Pancreas (tissue), 10 donors: ENCODE data around the gene PTPRK. TPM values are rescaled to one million over a fixed set of nuclear protein-coding genes. Genes with fewer than 3 reads are reported as not detected.

Experiments
- ATAC-seq, 4 donors: fragments of 200-7000 bp; cut with Tn5 transposase; one replicate each; pipeline versions ENCODE4 v1.8.0 to v1.9.1; 2020; ENCODE audit warnings: mild to moderate bottlenecking in 4 of 4, moderate library complexity in 4 of 4
- DNase-seq, 6 donors: peaks; one replicate each; pipeline ENCODE4 v3.0.0-alpha.2; 2020
- FAIRE-seq: peaks from 2 replicates; lab custom pipeline; 2012; peaks lifted over from hg19 to GRCh38; lab: Jason Lieb, UNC
- H3K27ac ChIP-seq, 4 donors: fragments of 200-600 bp; sonication (generic); 1 replicate in 3 of 4; 2 replicates in 1 of 4; pipeline versions ENCODE4 v1.5.0 to v1.8.0; 2020
- H3K27me3 ChIP-seq, 4 donors: fragments of 200-600 bp; one replicate each; pipeline ENCODE4 v1.8.0; 2021
- H3K36me3 ChIP-seq, 3 donors: fragments of 200-600 bp; sonication (generic) in 1 of 3; one replicate each; pipeline versions ENCODE4 v1.5.0 to v1.8.0; 2020 to 2021
- H3K4me1 ChIP-seq, 3 donors: fragments of 200-600 bp; one replicate each; pipeline ENCODE4 v1.8.0; 2021
- H3K4me3 ChIP-seq, 4 donors: fragments of 200-600 bp; sonication (generic) in 2 of 4; one replicate each; pipeline versions ENCODE4 v1.5.0 to v1.8.0; 2020 to 2021
- H3K9me3 ChIP-seq, 4 donors: fragments of 200-600 bp; one replicate each; pipeline ENCODE4 v1.8.0; 2021
- WGBS, 2 donors: extraction: QIAGEN DNeasy Blood & Tissue Kit; methylation state at CpG; one replicate each; pipeline ENCODE4 v1.1.7; 2013; 5-methylcytosine and 5-hydroxymethylcytosine counted together
- intact Hi-C, 3 donors: fragments of 100-400 bp; cut with DNase I; formaldehyde crosslinking; loops; one replicate each; pipeline versions ENCODE4 v1.11.1 to v1.14.2; 2022
- polyA plus RNA-seq, 2 donors: library from polyadenylated mRNA; stranded (reverse); fragments of 200-250 nt; gene quantifications; one replicate each; pipeline ENCODE4 v1.2.3, GENCODE V29; 2013
- total RNA-seq, 6 donors: library from RNA; stranded (reverse); fragmentation: NEBNext Ultra II Directional in 4 of 6; extraction: Animal tissue kit (Norgen Biotek cat#: 25700) in 4 of 6; gene quantifications; one replicate each; pipeline versions ENCODE4 v1.2.1 to v1.2.4, GENCODE V29; 2021 to 2023
- TF ChIP-seq, protein P1 (sequence below), 4 donors: fragments of 200-600 bp; sonication (generic) in 3 of 4; IDR thresholded peaks; one replicate each; pipeline versions ENCODE4 v1.5.0 to v1.8.0; 2021; ENCODE audit warnings: antibody characterized with exemption in 4 of 4
- donor health status: healthy with polysubstance abuse.
- donor health status: DM: no; HTN: no; CAD: no; lungs with moderate emphysema.
- donor health status: DM: no; HTN: no; CAD: no.
- donor health status: control.
- donor health status: control.
- donor health status: Bipolar disorder and iron deficiency.
- donor health status: DM: yes; HTN: yes; CAD: no.
- donor health status: DM: no; HTN: no; CAD: no.
- donor health status: DM: no; HTN: no; CAD: no.
- donor health status: DM: yes; HTN: yes; CAD: no.

The PTPRK gene
- total and polyA plus RNA-seq, 8 donors: 10.5 to 72.7 (median 51.7) TPM

DNA sequence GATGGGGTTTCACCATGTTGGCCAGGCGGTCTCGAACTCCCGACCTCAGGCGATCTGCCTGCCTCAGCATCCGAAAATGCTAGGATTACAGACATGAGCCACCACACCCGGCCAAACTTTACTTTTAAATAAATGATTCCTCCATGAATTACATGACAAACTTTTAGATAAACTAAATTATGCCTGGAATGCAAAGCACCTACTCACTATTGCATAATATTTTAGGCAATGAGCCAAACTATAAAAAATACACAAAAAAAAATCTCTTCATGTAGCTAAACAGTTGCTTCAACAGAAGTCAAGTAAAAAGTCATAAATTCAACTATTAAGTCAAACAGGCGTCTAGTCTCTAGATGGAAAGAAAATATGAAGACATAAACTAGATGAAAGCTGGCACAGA lies 56.5 kb downstream of the PTPRK start:
- intact Hi-C loops: no loop called here
- no peaks in the 10 kb centered on the region for H3K36me3 ChIP-seq
- 69 to 73% methylated on average over 7 of the region's 7 CpGs for WGBS, 2 donors
- no peaks in the 10 kb centered on the region for H3K27me3 ChIP-seq
- ATAC-seq (peak in 3 of 4 donors; percentile 19 to 47 (median 31)), FAIRE-seq (no peak), DNase-seq (no peak)
- TF ChIP-seq, protein P1, sequence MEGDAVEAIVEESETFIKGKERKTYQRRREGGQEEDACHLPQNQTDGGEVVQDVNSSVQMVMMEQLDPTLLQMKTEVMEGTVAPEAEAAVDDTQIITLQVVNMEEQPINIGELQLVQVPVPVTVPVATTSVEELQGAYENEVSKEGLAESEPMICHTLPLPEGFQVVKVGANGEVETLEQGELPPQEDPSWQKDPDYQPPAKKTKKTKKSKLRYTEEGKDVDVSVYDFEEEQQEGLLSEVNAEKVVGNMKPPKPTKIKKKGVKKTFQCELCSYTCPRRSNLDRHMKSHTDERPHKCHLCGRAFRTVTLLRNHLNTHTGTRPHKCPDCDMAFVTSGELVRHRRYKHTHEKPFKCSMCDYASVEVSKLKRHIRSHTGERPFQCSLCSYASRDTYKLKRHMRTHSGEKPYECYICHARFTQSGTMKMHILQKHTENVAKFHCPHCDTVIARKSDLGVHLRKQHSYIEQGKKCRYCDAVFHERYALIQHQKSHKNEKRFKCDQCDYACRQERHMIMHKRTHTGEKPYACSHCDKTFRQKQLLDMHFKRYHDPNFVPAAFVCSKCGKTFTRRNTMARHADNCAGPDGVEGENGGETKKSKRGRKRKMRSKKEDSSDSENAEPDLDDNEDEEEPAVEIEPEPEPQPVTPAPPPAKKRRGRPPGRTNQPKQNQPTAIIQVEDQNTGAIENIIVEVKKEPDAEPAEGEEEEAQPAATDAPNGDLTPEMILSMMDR (IDR thresholded peaks at IDR 0.05): no peak
- H3K4me3 ChIP-seq: no peak overlapping the region
- H3K9me3 ChIP-seq: no peaks in the 10 kb centered on the region
- peaks cover 8 to 27% (median 26%) of the 10 kb centered on the region in 3 donors for H3K4me1 ChIP-seq
- peak overlapping the region in 2 of 4 donors; percentile 5 to 15 for H3K27ac ChIP-seq

DNA sequence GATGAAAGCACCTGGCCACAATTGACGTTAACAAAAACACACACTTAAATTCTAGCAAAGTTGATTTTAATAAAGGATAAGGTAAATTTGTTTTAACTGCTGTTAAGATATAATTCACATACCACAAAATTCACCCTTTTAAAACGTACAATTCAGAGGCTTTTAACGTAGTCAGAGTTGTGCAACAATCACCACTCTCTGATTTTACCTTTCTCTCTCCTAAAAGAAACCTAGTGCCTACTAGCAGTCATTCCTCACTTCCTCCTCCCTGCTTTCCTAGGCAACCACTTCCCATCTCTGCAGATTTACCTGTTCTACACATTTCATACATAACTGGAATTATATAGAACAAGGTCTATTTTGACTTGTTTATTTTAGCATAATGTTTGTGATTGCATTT lies 58.9 kb downstream of the PTPRK start:
- 42 to 43% methylated on average over 3 of the region's 3 CpGs for WGBS, 2 donors
- Histone ChIP-seq H3K36me3 (no peaks in the 10 kb centered on the region), H3K27ac (no peak overlapping the region), H3K9me3 (no peaks in the 10 kb centered on the region), H3K4me3 (no peak overlapping the region), H3K27me3 (no peaks in the 10 kb centered on the region), H3K4me1 (peaks cover 8 to 34% (median 26%) of the 10 kb centered on the region in 3 donors)
- DNase-seq (no peak), ATAC-seq (no peak), FAIRE-seq (no peak)
- intact Hi-C loops: no loop called here
- TF ChIP-seq, protein P1 (IDR thresholded peaks at IDR 0.05): no peak

DNA sequence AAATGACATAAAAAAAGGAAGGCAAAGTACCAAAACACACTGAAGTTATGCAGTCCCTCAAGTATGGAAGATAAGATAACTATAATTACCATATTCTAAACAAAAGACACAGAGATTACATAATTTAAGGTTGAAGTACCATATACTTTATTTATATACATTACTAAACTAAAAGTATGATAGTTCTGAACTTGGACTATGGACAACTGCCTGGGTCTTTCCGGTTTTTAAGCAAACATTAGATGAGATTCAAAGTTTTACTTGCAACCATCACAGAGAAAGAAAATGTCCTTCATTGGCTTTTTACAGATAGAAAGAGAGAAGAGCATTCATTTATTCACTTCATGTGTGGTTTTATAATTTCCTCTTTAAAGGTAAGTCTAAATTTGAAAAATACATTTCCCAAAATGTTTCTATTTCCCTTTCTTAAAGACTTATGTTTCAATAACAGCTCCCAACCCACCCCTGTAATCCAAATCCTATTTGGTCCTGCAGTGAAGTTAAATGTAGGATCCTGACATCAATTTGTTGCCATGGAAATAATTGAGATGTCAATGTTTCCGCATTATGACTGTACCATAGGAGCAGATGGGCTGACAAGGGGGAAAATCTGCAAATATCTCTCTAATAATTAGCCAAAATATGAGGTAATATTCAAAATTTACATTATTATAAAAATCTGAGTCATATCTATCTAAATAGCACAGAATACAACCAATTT lies 63.7 kb downstream of the PTPRK start:
- ATAC-seq: no peak
- WGBS, 2 donors: 59 to 69% methylated on average over 2 of the region's 2 CpGs
- Histone ChIP-seq H3K9me3 (no peaks in the 10 kb centered on the region), H3K4me3 (no peak overlapping the region), H3K36me3 (no peaks in the 10 kb centered on the region), H3K4me1 (peaks cover 0 to 15% (median 3%) of the 10 kb centered on the region in 3 donors), H3K27me3 (no peaks in the 10 kb centered on the region), H3K27ac (no peak overlapping the region)
- FAIRE-seq: no peak
- TF ChIP-seq, protein P1 (IDR thresholded peaks at IDR 0.05): no peak
- no peak for DNase-seq
- intact Hi-C loops: no loop called here

DNA sequence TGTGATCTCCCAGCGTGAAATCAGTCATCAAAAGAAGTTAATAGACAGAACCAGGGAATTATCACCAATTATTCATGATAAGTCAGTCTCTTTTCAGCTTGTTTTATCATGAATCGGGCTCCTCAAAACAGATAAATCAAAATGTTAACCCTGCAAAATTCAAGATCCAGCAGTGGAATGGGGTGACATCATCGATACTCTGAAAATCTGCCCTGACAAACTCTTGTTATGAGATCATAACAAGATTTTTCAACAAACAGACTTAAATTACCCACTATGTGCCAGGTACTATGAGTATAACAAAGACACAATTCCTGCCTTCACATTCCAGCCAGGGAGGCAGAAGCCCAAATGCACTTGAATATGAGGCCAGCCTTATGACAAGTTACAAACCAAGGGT lies 64.4 kb downstream of the PTPRK start:
- intact Hi-C loops: no loop called here
- FAIRE-seq: no peak

More for the DNA sequence above, 64.4 kb downstream of the PTPRK start:
- no peaks in the 10 kb centered on the region for H3K27me3 ChIP-seq
- no peak overlapping the region for H3K4me3 ChIP-seq
- no peak for ATAC-seq
- H3K36me3 ChIP-seq: no peaks in the 10 kb centered on the region
- DNase-seq: no peak
- H3K27ac ChIP-seq: no peak overlapping the region
- H3K4me1 ChIP-seq: peaks cover 0 to 11% (median 0%) of the 10 kb centered on the region in 3 donors
- WGBS, 2 donors: 86 to 88% methylated on average over 3 of the region's 3 CpGs
- TF ChIP-seq, protein P1 (IDR thresholded peaks at IDR 0.05): no peak
- H3K9me3 ChIP-seq: no peaks in the 10 kb centered on the region
